GM21367 (cell line): ENCODE data around the gene IMP4.

ENCODE experiments used
- ATAC-seq: cut with Tn5 transposase; IDR thresholded peaks from one replicate; pipeline ENCODE4 v1.9.1; 2021; ENCODE audit not compliant: unreplicated experiment

IMP4 gene

GRCh38 chr2:130355578-130356431, 13.1 kb downstream of the IMP4 start, which contains the start of gene PTPN18:
TSS of gene PTPN18 (plus strand) at chr2:130356056. CDS start at chr2:130356108, 52 bp downstream.
- ATAC-seq: peak; percentile 84

- no peak for ATAC-seq
These were observed 15.2 kb downstream of the IMP4 start for GRCh38 chr2:130357864-130358263.

GRCh38 chr2:130358420-130359350, 16.0 kb downstream of the IMP4 start:
- ATAC-seq: no peak

- no peak for ATAC-seq
These were observed 16.8 kb downstream of the IMP4 start for GRCh38 chr2:130359466-130359865.

GRCh38 chr2:130363479-130363878, 20.8 kb downstream of the IMP4 start:
- ATAC-seq: no peak

GRCh38 chr2:130365075-130365474, 22.4 kb downstream of the IMP4 start:
- no peak for ATAC-seq

GRCh38 chr2:130365963-130366362, 23.3 kb downstream of the IMP4 start:
- no peak for ATAC-seq

GRCh38 chr2:130366720-130367119, 24.0 kb downstream of the IMP4 start:
- no peak for ATAC-seq

- no peak for ATAC-seq
These were observed 26.1 kb downstream of the IMP4 start for GRCh38 chr2:130368786-130369185.

- ATAC-seq: no peak
These were observed 26.7 kb downstream of the IMP4 start for GRCh38 chr2:130369311-130369964.

GRCh38 chr2:130369965-130370341, 27.3 kb downstream of the IMP4 start:
- ATAC-seq: no peak

GRCh38 chr2:130370490-130370889, 27.8 kb downstream of the IMP4 start:
- ATAC-seq: no peak

GRCh38 chr2:130371723-130372054, 29.0 kb downstream of the IMP4 start:
- peak; percentile 23 for ATAC-seq

- peak; percentile 53 for ATAC-seq
These were observed 29.5 kb downstream of the IMP4 start for GRCh38 chr2:130372055-130372832.

- no peak for ATAC-seq
These were observed 30.4 kb downstream of the IMP4 start for GRCh38 chr2:130372833-130373807.

GRCh38 chr2:130373808-130374365, 31.2 kb downstream of the IMP4 start:
- no peak for ATAC-seq

GRCh38 chr2:130374587-130375290, 32.0 kb downstream of the IMP4 start:
- ATAC-seq: no peak
